ENCODE results near the gene IL17RC.

Gene IL17RC

DNA sequence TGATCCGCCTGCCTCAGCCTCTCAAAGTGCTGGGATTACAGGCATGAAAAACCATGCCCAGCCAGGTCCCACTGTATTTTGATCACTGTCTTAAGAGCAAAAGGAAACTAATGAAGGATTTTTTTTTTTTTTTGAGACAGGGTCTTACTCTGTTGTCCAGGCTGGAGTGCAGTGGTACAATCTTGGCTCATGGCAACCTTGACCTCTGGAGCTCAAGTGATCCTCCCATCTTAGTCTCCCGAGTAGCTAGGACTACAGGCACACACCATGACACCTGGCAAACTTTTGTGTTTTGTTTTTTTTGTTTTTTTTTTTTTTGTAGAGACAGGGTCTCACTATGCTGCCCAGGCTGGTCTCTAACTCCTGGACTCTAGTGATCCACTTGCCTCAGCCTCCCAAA lies 63.4 kb downstream of the IL17RC start:
- no peak overlapping the region for H3K4me2 ChIP-seq (ENCODE audit: low read length)
- TF ChIP-seq EZH2phosphoT487 (IDR thresholded peaks at IDR 0.05; ENCODE audit: borderline replicate concordance, low read length): no peak
- TF ChIP-seq, protein P1, sequence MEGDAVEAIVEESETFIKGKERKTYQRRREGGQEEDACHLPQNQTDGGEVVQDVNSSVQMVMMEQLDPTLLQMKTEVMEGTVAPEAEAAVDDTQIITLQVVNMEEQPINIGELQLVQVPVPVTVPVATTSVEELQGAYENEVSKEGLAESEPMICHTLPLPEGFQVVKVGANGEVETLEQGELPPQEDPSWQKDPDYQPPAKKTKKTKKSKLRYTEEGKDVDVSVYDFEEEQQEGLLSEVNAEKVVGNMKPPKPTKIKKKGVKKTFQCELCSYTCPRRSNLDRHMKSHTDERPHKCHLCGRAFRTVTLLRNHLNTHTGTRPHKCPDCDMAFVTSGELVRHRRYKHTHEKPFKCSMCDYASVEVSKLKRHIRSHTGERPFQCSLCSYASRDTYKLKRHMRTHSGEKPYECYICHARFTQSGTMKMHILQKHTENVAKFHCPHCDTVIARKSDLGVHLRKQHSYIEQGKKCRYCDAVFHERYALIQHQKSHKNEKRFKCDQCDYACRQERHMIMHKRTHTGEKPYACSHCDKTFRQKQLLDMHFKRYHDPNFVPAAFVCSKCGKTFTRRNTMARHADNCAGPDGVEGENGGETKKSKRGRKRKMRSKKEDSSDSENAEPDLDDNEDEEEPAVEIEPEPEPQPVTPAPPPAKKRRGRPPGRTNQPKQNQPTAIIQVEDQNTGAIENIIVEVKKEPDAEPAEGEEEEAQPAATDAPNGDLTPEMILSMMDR (IDR thresholded peaks at IDR 0.05; ENCODE audit: low read depth, low read length, poor library complexity, severe bottlenecking): no peak
- no peak overlapping the region for H3K27ac ChIP-seq (ENCODE audit: low read depth, low read length)
- H3K4me3 ChIP-seq (ENCODE audit: low read length): no peak overlapping the region
- H4K20me1 ChIP-seq (ENCODE audit: control insufficient read depth, insufficient read depth, low read depth, low read length): no peaks in the 10 kb centered on the region
- H3F3A ChIP-seq (ENCODE audit: control insufficient read depth, insufficient read depth): no peaks in the 10 kb centered on the region
- no peaks in the 10 kb centered on the region for H3K9me3 ChIP-seq (ENCODE audit: control insufficient read depth, insufficient read depth, low read length)
- H3K27me3 ChIP-seq (ENCODE audit: control insufficient read depth, low read length): no peaks in the 10 kb centered on the region
- H3K79me2 ChIP-seq (ENCODE audit: control insufficient read depth, low read length): peaks cover 21% of the 10 kb centered on the region
- H3K9me2 ChIP-seq (replicated peaks; ENCODE audit: control insufficient read depth, low read length): no peaks in the 10 kb centered on the region
- H3K4me1 ChIP-seq (ENCODE audit: control insufficient read depth, low read length): peaks cover 4% of the 10 kb centered on the region
- H3K36me3 ChIP-seq (ENCODE audit: control insufficient read depth, low read length): peaks cover 25% of the 10 kb centered on the region
